Right ventricle myocardium superior (tissue), 1 donor: ENCODE results near the gene TUBG2. TPM values are rescaled to one million over a fixed set of nuclear protein-coding genes. Genes with fewer than 3 reads are reported as not detected.
"Not testable (repeated sequence)": the region's sequence is repeated elsewhere in the genome, so short reads cannot be mapped to it uniquely, and the experiment has no call there.

Experiments used
- ATAC-seq: fragments of 200-7000 bp; cut with Tn5 transposase; one replicate; pipeline ENCODE4 v1.9.1; 2020; ENCODE audit warnings: mild to moderate bottlenecking; ENCODE audit not compliant: poor library complexity
- DNase-seq: peaks from one replicate; pipeline ENCODE4 v3.0.0-alpha.2; 2020
- intact Hi-C: fragments of 100-400 bp; cut with DNase I; formaldehyde crosslinking; loops from one replicate; pipeline ENCODE4 v1.11.2; 2022
- long read RNA-seq: library from polyadenylated mRNA; unstranded; transcript quantifications from one replicate; pipeline ENCODE4 v2.0.0, GENCODE V29; 2021
- total RNA-seq: library from RNA; stranded (reverse); fragmentation: NEBNext Ultra II Directional; extraction: Animal tissue kit (Norgen Biotek cat#: 25700); gene quantifications from one replicate; pipeline ENCODE4 v1.2.1, GENCODE V29; 2021
- donor health status: DM: no; HTN: yes; CAD: no; lungs with severe emphysema.

The TUBG2 gene
- 12.4 TPM for total RNA-seq
- long read RNA-seq, transcript TUBG2-201 (11 exons, 1,761 nt), result major isoform, 20 of 36 reads
- long read RNA-seq, partial matches to known transcripts, result 10 of 36 reads
- long read RNA-seq, other reads (novel, unspliced or antisense), result 6 of 36 reads

GRCh38 chr17:42659079-42659931 is at the start of gene TUBG2:
Gene TUBG2 (plus strand): TSS chr17:42659284. CDS start chr17:42659504, 220 bp downstream.
- intact Hi-C loops, result no loop called here
- DNase-seq (peak; percentile 92), ATAC-seq (peak; percentile 95)

GRCh38 chr17:42609814-42610801 is 49.0 kb upstream of the TUBG2 start:
- peak; percentile 29 for ATAC-seq

GRCh38 chr17:42612013-42612412 is 47.1 kb upstream of the TUBG2 start:
- ATAC-seq, result no peak
- DNase-seq, result no peak
- intact Hi-C loops, result no loop called here

More at GRCh38 chr17:42609814-42610801, 49.0 kb upstream of the TUBG2 start:
- intact Hi-C loops, result loop anchor here (5.0 kb wide), 1 partner anchor 67 kb away; the partner anchor contains the start of gene PLEKHH3
- not testable (repeated sequence) for DNase-seq

GRCh38 chr17:42613699-42614295 is 45.3 kb upstream of the TUBG2 start:
- DNase-seq, result no peak
- intact Hi-C loops, result no loop called here

GRCh38 chr17:42617956-42618431 is 41.1 kb upstream of the TUBG2 start:
- intact Hi-C loops, result no loop called here
- DNase-seq, result no peak

More at GRCh38 chr17:42613699-42614295, 45.3 kb upstream of the TUBG2 start:
- no peak for ATAC-seq

GRCh38 chr17:42618442-42619150 is 40.5 kb upstream of the TUBG2 start:
- intact Hi-C loops, result no loop called here
- DNase-seq, result peak; percentile 72
- peak; percentile 95 for ATAC-seq

More at GRCh38 chr17:42617956-42618431, 41.1 kb upstream of the TUBG2 start:
- ATAC-seq, result peak; percentile 32

GRCh38 chr17:42621987-42622386 is 37.1 kb upstream of the TUBG2 start:
- intact Hi-C loops, DNase-seq, ATAC-seq: not testable (repeated sequence)

- ATAC-seq (no peak), DNase-seq (no peak)
- intact Hi-C loops, result no loop called here
Measured at GRCh38 chr17:42623271-42623670, 35.8 kb upstream of the TUBG2 start.

GRCh38 chr17:42623732-42624596 is 35.1 kb upstream of the TUBG2 start:
- DNase-seq, result no peak
- peak; percentile 31 for ATAC-seq
- intact Hi-C loops, result no loop called here

- DNase-seq, ATAC-seq, intact Hi-C loops: not testable (repeated sequence)
Measured at GRCh38 chr17:42627032-42627764, 31.9 kb upstream of the TUBG2 start.

- intact Hi-C loops, result no loop called here
- ATAC-seq (no peak), DNase-seq (no peak)
Measured at GRCh38 chr17:42629411-42630009, 29.6 kb upstream of the TUBG2 start.

- intact Hi-C loops, result no loop called here
- ATAC-seq (no peak), DNase-seq (no peak)
Measured at GRCh38 chr17:42632949-42633444, 26.1 kb upstream of the TUBG2 start.

GRCh38 chr17:42639525-42640113 is 19.5 kb upstream of the TUBG2 start:
- intact Hi-C loops, result no loop called here
- DNase-seq (no peak), ATAC-seq (no peak)

- DNase-seq (no peak), ATAC-seq (no peak)
- intact Hi-C loops, result no loop called here
Measured at GRCh38 chr17:42640121-42640520, 19.0 kb upstream of the TUBG2 start.

- ATAC-seq (no peak), DNase-seq (no peak)
- intact Hi-C loops, result no loop called here
Measured at GRCh38 chr17:42642336-42642735, 16.7 kb upstream of the TUBG2 start.
